ENCODE measurements around the gene GTPBP4.

GRCh38 chr10:971150-971542, 17.1 kb upstream of the GTPBP4 start:
- TF ChIP-seq ZNF384 (IDR thresholded peaks at IDR 0.05) (no peak), SUZ12 (IDR thresholded peaks at IDR 0.05) (no peak), FOXA1 (IDR thresholded peaks at IDR 0.05) (no peak), L3MBTL2 (conservative IDR thresholded peaks at IDR 0.05) (no peak), FOXK2 (IDR thresholded peaks at IDR 0.05) (no peak), HDGF (IDR thresholded peaks at IDR 0.05; ENCODE audit: borderline replicate concordance) (no peak), LEF1 (IDR thresholded peaks at IDR 0.05; ENCODE audit: borderline replicate concordance) (no peak), ARNT (IDR thresholded peaks at IDR 0.05) (no peak), SP1 (IDR thresholded peaks at IDR 0.05) (no peak), NFRKB (IDR thresholded peaks at IDR 0.05) (no peak), FOXM1 (IDR thresholded peaks at IDR 0.05; ENCODE audit: borderline replicate concordance) (no peak), BHLHE40 (IDR thresholded peaks at IDR 0.05; ENCODE audit: borderline replicate concordance) (no peak), TARDBP (IDR thresholded peaks at IDR 0.05) (no peak)
